ENCODE measurements around the gene CAPN2.

- TF ChIP-seq GATA3 (IDR thresholded peaks at IDR 0.05; ENCODE audit: low read depth, low read length) (no peak), GATA2 (IDR thresholded peaks at IDR 0.05; ENCODE audit: low read depth, low read length) (no peak)
Measured at GRCh38 chr1:223708001-223708359, 4.4 kb upstream of the CAPN2 start.

Data from SH-SY5Y (cell line).